MCF 10A (cell line): Measurements from ENCODE around the gene ASCL3. TPM values are rescaled to one million over a fixed set of nuclear protein-coding genes. Genes with fewer than 3 reads are reported as not detected.

ENCODE experiments used
- BruUV-seq: library from RNA; stranded (reverse); fragments of 400-500 nt; replicated peaks from 2 replicates; lab custom pipeline; 2021; lab: Mats Ljungman, UMichigan
- CTCF ChIA-PET: fragments of 300-600 bp; sonication (Branson Sonifier 250); formaldehyde crosslinking; extraction: SDS; loops from one replicate; lab custom pipeline; 2021; ENCODE audit warnings: antibody characterized with exemption, inconsistent platforms; lab: Yijun Ruan, JAX
- POLR2A ChIA-PET: fragments of 300-600, 350-650 bp; sonication (Branson Sonifier 250); formaldehyde crosslinking; extraction: SDS; loops from one replicate; lab custom pipeline; 2020; ENCODE audit warnings: antibody characterized with exemption, inconsistent platforms; lab: Yijun Ruan, JAX
- DNase-seq: peaks from one replicate; pipeline ENCODE4 v3.0.0-alpha.2; 2018; ENCODE audit not compliant: unreplicated experiment
- H3K27ac Mint-ChIP-seq: one replicate; pipeline ENCODE4 v1.8.0; 2022; ENCODE audit warnings: mild to moderate bottlenecking, low read depth, mixed read lengths; ENCODE audit not compliant: unreplicated experiment
- H3K27me3 Mint-ChIP-seq: one replicate; pipeline ENCODE4 v1.8.0; 2022; ENCODE audit warnings: mixed read lengths; ENCODE audit not compliant: insufficient read depth, unreplicated experiment
- H3K36me3 Mint-ChIP-seq: one replicate; pipeline ENCODE4 v1.8.0; 2022; ENCODE audit warnings: mild to moderate bottlenecking, moderate library complexity, mixed read lengths; ENCODE audit not compliant: insufficient read depth, unreplicated experiment
- H3K4me1 Mint-ChIP-seq: one replicate; pipeline ENCODE4 v1.8.0; 2022; ENCODE audit warnings: mixed read lengths; ENCODE audit not compliant: insufficient read depth, unreplicated experiment
- H3K4me3 Mint-ChIP-seq: one replicate; pipeline ENCODE4 v1.8.0; 2022; ENCODE audit warnings: mild to moderate bottlenecking, moderate library complexity, mixed read lengths; ENCODE audit not compliant: unreplicated experiment
- H3K9me3 Mint-ChIP-seq: one replicate; pipeline ENCODE4 v1.8.0; 2022; ENCODE audit warnings: mixed read lengths; ENCODE audit not compliant: unreplicated experiment
- intact Hi-C: fragments of 100-400 bp; cut with micrococcal nuclease; formaldehyde crosslinking; loops from 2 replicates; pipeline ENCODE4 v1.14.1; 2022
- total RNA-seq: library from RNA; stranded (reverse); gene quantifications from 2 replicates; pipeline ENCODE4 v1.2.3, GENCODE V29; 2022
- TF ChIP-seq, protein P1 (sequence below): fragments of 200-600 bp; IDR thresholded peaks from one replicate; pipeline ENCODE4 v1.8.0; 2022; ENCODE audit warnings: antibody characterized with exemption, mild to moderate bottlenecking; ENCODE audit not compliant: unreplicated experiment

The ASCL3 gene
- total RNA-seq, 1 experiment from 2014 or later: not detected

DNA sequence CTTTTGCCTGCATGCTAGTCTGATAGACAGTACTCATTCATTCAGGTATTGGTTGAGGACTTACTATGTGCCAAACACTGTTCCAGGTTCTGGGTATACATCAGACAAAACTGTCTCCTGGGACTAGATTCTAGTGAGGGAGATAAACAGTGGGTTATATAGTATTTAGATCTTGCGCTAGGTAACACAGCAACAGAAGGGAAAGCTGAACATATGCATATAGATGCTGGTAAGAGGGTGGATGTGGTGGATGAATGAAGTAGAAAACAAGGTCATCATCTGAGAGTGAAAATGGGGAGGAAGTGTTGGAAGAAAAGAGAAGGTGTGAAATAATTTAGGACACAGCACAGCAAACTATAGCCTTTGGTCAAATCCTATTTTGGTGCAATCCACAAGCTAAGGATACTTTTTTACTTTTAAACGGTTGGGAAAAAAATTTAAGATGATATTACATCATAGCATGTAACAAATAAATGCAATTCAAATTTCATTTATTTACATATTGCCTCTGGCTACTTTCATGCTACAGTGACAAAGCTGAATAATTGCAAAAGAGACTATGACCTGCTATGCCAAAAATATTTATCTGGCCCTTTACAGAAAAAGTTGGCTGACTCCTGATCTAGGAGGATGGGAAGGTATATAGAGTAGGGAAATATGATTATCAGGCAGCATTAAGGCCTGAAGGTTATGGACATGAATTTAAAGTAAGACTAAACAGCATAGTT lies 28.5 kb upstream of the ASCL3 start:
- CTCF ChIA-PET: interaction anchor here (0.7 to 0.8 kb wide), 2 partner anchors 44 to 125 kb away, joined by 3 read pairs; no protein-coding TSS in a partner anchor
- no TSS peak for BruUV-seq
- H3K36me3 Mint-ChIP-seq: no peaks in the 10 kb centered on the region

DNA sequence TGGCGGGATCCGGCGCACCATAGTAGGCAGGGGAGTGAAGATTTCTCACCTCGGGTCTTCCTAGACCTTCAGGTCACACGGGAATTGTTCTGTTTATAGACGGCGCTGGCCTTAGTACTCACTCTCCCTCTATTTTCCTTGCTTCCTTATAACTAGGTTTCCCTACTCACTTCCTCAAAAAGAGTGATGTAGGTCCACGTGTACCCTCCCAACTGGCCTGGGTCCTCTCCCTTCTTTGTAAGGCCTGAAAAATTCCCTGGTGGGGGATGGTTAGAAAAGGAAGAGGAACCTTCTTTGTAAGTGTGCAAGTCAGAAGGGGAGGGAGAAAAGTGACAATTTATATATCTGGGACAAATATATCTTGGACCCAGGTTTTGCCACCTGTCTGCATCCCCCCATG lies 24.4 kb upstream of the ASCL3 start:
- no peak for DNase-seq
- Mint-ChIP-seq H3K4me3 (no peak overlapping the region), H3K36me3 (peaks cover 10% of the 10 kb centered on the region), H3K9me3 (no peaks in the 10 kb centered on the region), H3K27me3 (no peaks in the 10 kb centered on the region), H3K27ac (no peak overlapping the region), H3K4me1 (peaks cover 13% of the 10 kb centered on the region)
- POLR2A ChIA-PET: interaction anchor here (1.0 kb wide), 1 partner anchor 285 kb away, joined by 3 read pairs; the partner anchor contains the start of genes RPL27A and TRIM66
- intact Hi-C loops: no loop called here
- BruUV-seq: no TSS peak
- CTCF ChIA-PET: no interaction called here
- TF ChIP-seq, protein P1, sequence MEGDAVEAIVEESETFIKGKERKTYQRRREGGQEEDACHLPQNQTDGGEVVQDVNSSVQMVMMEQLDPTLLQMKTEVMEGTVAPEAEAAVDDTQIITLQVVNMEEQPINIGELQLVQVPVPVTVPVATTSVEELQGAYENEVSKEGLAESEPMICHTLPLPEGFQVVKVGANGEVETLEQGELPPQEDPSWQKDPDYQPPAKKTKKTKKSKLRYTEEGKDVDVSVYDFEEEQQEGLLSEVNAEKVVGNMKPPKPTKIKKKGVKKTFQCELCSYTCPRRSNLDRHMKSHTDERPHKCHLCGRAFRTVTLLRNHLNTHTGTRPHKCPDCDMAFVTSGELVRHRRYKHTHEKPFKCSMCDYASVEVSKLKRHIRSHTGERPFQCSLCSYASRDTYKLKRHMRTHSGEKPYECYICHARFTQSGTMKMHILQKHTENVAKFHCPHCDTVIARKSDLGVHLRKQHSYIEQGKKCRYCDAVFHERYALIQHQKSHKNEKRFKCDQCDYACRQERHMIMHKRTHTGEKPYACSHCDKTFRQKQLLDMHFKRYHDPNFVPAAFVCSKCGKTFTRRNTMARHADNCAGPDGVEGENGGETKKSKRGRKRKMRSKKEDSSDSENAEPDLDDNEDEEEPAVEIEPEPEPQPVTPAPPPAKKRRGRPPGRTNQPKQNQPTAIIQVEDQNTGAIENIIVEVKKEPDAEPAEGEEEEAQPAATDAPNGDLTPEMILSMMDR: no peak

More for the DNA sequence above, 28.5 kb upstream of the ASCL3 start:
- TF ChIP-seq, protein P1: no peak
- DNase-seq: no peak
- Mint-ChIP-seq H3K27ac (no peak overlapping the region), H3K4me1 (no peaks in the 10 kb centered on the region), H3K4me3 (no peak overlapping the region), H3K9me3 (no peaks in the 10 kb centered on the region), H3K27me3 (no peaks in the 10 kb centered on the region)
- intact Hi-C loops: no loop called here
- POLR2A ChIA-PET: interaction anchor here (1.0 to 1.3 kb wide), 3 partner anchors 8 to 289 kb away, joined by 3 to 4 read pairs (median 4); partner anchors contain the start of genes RPL27A and TRIM66

DNA sequence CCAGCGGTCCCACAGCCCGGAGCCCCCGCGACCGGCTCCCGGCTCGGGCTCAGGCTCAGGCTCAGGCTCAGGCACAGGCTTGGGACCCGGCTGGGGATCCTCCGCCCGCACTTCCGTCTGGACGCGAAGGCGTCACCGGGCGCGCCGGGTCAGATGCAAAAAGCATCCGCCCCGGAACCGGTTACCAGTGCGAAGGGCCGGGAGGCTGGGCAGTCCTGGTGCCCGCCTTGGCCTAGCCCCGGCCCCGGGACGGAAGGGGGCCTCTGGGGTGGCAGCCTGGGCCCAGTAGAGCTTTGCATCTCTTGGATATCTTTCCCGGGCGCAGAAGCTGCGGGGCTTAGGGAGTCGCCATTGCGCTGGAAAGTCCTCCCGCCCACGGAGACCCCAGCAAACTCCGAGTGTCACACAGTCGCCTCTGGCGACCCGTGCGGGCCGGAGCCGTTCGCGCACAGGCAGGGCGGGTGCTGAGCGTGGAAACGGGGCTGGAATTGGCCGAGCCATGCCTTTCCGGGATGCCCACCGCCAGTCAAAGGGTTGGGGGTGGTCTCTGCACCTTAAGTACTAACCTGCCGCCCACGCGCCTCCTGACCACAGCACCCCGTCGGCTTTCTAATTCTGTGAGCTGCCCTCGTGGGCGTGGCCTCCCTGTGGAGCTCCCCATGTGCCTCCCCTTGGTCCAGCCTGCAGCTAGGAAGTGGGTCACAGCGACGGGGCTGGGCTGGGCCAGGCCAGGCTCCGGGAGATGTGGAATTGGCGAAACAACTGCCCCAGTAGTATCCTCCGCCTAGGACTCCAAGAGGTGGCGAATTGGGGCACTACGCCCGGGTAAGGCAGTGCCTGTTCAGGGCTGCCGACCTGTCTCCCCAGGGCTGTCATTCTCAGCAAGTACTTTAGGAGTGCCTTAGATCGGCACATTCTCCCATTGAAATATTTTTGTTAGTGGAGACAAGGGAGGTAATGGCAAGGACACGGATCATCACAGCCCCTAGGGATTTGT lies 21.8 kb upstream of the ASCL3 start, which contains the start of gene TMEM9B:
Gene TMEM9B (minus strand): TSS at position 119 of the 997 bp plus-strand sequence. CDS start 129 bp downstream, outside the sequence.
- TF ChIP-seq, protein P1: no peak
- BruUV-seq: TSS peak; percentile 64
- Mint-ChIP-seq H3K27me3 (no peaks in the 10 kb centered on the region), H3K36me3 (peaks cover 10% of the 10 kb centered on the region), H3K9me3 (no peaks in the 10 kb centered on the region), H3K27ac (peak within 1 kb of the TSS; percentile 72), H3K4me1 (peaks cover 20% of the 10 kb centered on the region), H3K4me3 (peak within 1 kb of the TSS; percentile 85)
- intact Hi-C loops: loop anchor here (1.0 kb wide), 2 partner anchors 173 to 542 kb away; no protein-coding TSS in a partner anchor
- POLR2A ChIA-PET: interaction anchor here (0.7 to 3.0 kb wide), 36 partner anchors 8 to 1844 kb away, joined by 3 to 34 read pairs (median 4); partner anchors contain the start of genes AKIP1, CTR9, EIF4G2 and RPL27A
- CTCF ChIA-PET: interaction anchor here (0.7 to 2.6 kb wide), 7 partner anchors 47 to 281 kb away, joined by 3 to 20 read pairs (median 3); no protein-coding TSS in a partner anchor
- peak; percentile 92 for DNase-seq
